Lung (tissue), 12 donors: Measurements from ENCODE around the gene AKAP8L. TPM values are rescaled to one million over a fixed set of nuclear protein-coding genes. Genes with fewer than 3 reads are reported as not detected.

Source experiments
- ATAC-seq: fragments of 200-7000 bp; cut with Tn5 transposase; one replicate; pipeline ENCODE4 v1.9.1; 2020; ENCODE audit warnings: moderate number of reproducible peaks; ENCODE audit not compliant: insufficient read depth, low FRiP score
- DNase-seq, 3 donors: peaks; one replicate each; pipeline ENCODE4 v3.0.0-alpha.2; 2013 to 2017
- H3K27ac ChIP-seq, 2 donors: one replicate each; pipeline ENCODE4 v1.5.1; 2013; ENCODE audit warnings: mild to moderate bottlenecking in 2 of 2, moderate library complexity in 2 of 2, control low read depth in 1 of 2, inconsistent platforms in 1 of 2, low read depth in 1 of 2, low read length in 1 of 2
- H3K27me3 ChIP-seq, 3 donors: one replicate each; pipeline ENCODE4 v1.5.1; 2013; ENCODE audit warnings: low read length in 2 of 3; ENCODE audit not compliant: control insufficient read depth in 3 of 3, insufficient read depth in 3 of 3
- H3K36me3 ChIP-seq, 4 donors: one replicate each; pipeline ENCODE4 v1.5.1; 2013; ENCODE audit warnings: low read length in 4 of 4, mild to moderate bottlenecking in 1 of 4, moderate library complexity in 1 of 4; ENCODE audit not compliant: control insufficient read depth in 4 of 4, insufficient read depth in 4 of 4
- H3K4me1 ChIP-seq, 5 donors: one replicate each; pipeline ENCODE4 v1.5.1; 2013; ENCODE audit warnings: low read length in 5 of 5, mild to moderate bottlenecking in 2 of 5, moderate library complexity in 1 of 5; ENCODE audit not compliant: control insufficient read depth in 5 of 5, insufficient read depth in 5 of 5
- H3K4me3 ChIP-seq: one replicate; pipeline ENCODE4 v1.5.1; 2013; ENCODE audit warnings: mild to moderate bottlenecking, control low read depth, moderate library complexity
- H3K9ac ChIP-seq, 2 donors: one replicate each; pipeline ENCODE4 v1.5.1; 2013; ENCODE audit warnings: low read length in 2 of 2, control low read depth in 1 of 2; ENCODE audit not compliant: insufficient read depth in 1 of 2
- H3K9me3 ChIP-seq, 4 donors: one replicate each; pipeline ENCODE4 v1.5.1; 2013; ENCODE audit warnings: low read length in 3 of 4, mild to moderate bottlenecking in 1 of 4, moderate library complexity in 1 of 4; ENCODE audit not compliant: control insufficient read depth in 4 of 4, insufficient read depth in 3 of 4
- CTCF ChIP-seq: IDR thresholded peaks from 2 replicates; pipeline ENCODE4 v1.5.1; 2012; ENCODE audit warnings: mild to moderate bottlenecking; ENCODE audit errors: control extremely low read depth, extremely low read depth
- WGBS, 2 donors: extraction: QIAGEN DNeasy Blood & Tissue Kit; methylation state at CpG; one replicate each; pipeline ENCODE4 v1.1.7; 2013; 5-methylcytosine and 5-hydroxymethylcytosine counted together
- polyA plus RNA-seq, 2 donors: library from polyadenylated mRNA; stranded (reverse); fragments of 200-250 nt; gene quantifications; one replicate each; pipeline ENCODE4 v1.2.1, GENCODE V29; 2013
- total RNA-seq, 2 donors: library from RNA; depleted of rRNA in 1 of 2; stranded (reverse); fragments of >200 nt in 1 of 2; gene quantifications; one replicate each; pipeline ENCODE4 v1.2.1, GENCODE V29; 2014 to 2021
- donor health status: control.
- donor health status: control.
- donor health status: Bipolar disorder and iron deficiency.
- donor health status: healthy.
- donor health status: DM: yes; HTN: yes; CAD: no.

The AKAP8L gene
- total and polyA plus RNA-seq, 4 donors: 52.5 to 118 (median 80.2) TPM

GRCh38 chr19:15379999-15380647 is 38.7 kb downstream of the AKAP8L start:
- no peak for ATAC-seq
- Histone ChIP-seq H3K36me3 (peaks cover 0 to 3% (median under 1%) of the 10 kb centered on the region in 4 donors), H3K4me3 (peak overlapping the region; percentile 74), H3K9ac (no peak overlapping the region), H3K27ac (peak overlapping the region; percentile 80 to 90), H3K9me3 (no peaks in the 10 kb centered on the region), H3K27me3 (no peaks in the 10 kb centered on the region), H3K4me1 (peaks cover 0 to 19% (median 10%) of the 10 kb centered on the region in 5 donors)
- TF ChIP-seq CTCF: no peak
- WGBS, 2 donors: 2 to 3% methylated on average over 37 to 56 of the region's 56 CpGs
- peak in 2 of 3 donors; percentile 50 to 57 for DNase-seq

GRCh38 chr19:15379083-15379998 is 39.4 kb downstream of the AKAP8L start, which contains the start of gene AKAP8:
TSS of gene AKAP8 (minus strand) at chr19:15379787. CDS start at chr19:15379731, 56 bp downstream.
- TF ChIP-seq CTCF: no peak
- peak; percentile 95 for ATAC-seq
- Histone ChIP-seq H3K4me1 (peaks cover 0 to 22% (median 17%) of the 10 kb centered on the region in 5 donors), H3K36me3 (peaks cover 0 to 5% (median 1%) of the 10 kb centered on the region in 4 donors), H3K9me3 (no peaks in the 10 kb centered on the region), H3K27me3 (no peaks in the 10 kb centered on the region), H3K4me3 (peak within 1 kb of the TSS; percentile 80), H3K9ac (peak within 1 kb of the TSS; percentile 69), H3K27ac (peak within 1 kb of the TSS; percentile 97 to 99)
- 0% methylated on average over 90 to 111 of the region's 111 CpGs for WGBS, 2 donors
- peak; percentile 99 for DNase-seq

- Histone ChIP-seq H3K9me3 (no peaks in the 10 kb centered on the region), H3K4me1 (peaks cover 0 to 24% (median 17%) of the 10 kb centered on the region in 5 donors), H3K9ac (peak overlapping the region; percentile 69), H3K27ac (peak overlapping the region; percentile 97 to 99), H3K36me3 (peaks cover 0 to 12% (median 1%) of the 10 kb centered on the region in 4 donors), H3K4me3 (peak overlapping the region; percentile 80), H3K27me3 (no peaks in the 10 kb centered on the region)
- 0% methylated on average over 22 of the region's 22 CpGs for WGBS, 2 donors
- ATAC-seq (no peak), DNase-seq (peak; percentile 49 to 58 (median 50))
- no peak for TF ChIP-seq CTCF
Measured at GRCh38 chr19:15378534-15379082, 40.2 kb downstream of the AKAP8L start.
